T-helper 17 cell (primary cell): ENCODE data around the gene WNK4. TPM values are rescaled to one million over a fixed set of nuclear protein-coding genes. Genes with fewer than 3 reads are reported as not detected.

ENCODE experiments used
- ATAC-seq: fragments of 150-1000 bp; cut with Tn5 transposase; 2 replicates; pipeline ENCODE4 v1.10.0; 2021; ENCODE audit warnings: mild to moderate bottlenecking, moderate library complexity
- DNase-seq, 3 donors: peaks; one replicate each; pipeline versions ENCODE4 v3.0.0 to v3.0.0-alpha.2; 2020 to 2021
- H3K9me3 ChIP-seq: one replicate; pipeline ENCODE4 v1.7.0; 2013; ENCODE audit warnings: low read length, mild to moderate bottlenecking; ENCODE audit not compliant: control insufficient read depth, poor library complexity, severe bottlenecking
- H3K27ac Mint-ChIP-seq: one replicate; pipeline ENCODE4 v1.8.0; 2022; ENCODE audit warnings: mild to moderate bottlenecking, moderate library complexity, mixed read lengths
- H3K27me3 Mint-ChIP-seq: one replicate; pipeline ENCODE4 v1.8.0; 2022; ENCODE audit warnings: mixed read lengths
- H3K36me3 Mint-ChIP-seq: one replicate; pipeline ENCODE4 v1.8.0; 2022; ENCODE audit warnings: low read depth, mixed read lengths
- H3K4me1 Mint-ChIP-seq: one replicate; pipeline ENCODE4 v1.8.0; 2022; ENCODE audit warnings: mild to moderate bottlenecking, mixed read lengths
- H3K4me3 Mint-ChIP-seq: one replicate; pipeline ENCODE4 v1.8.0; 2022; ENCODE audit warnings: mild to moderate bottlenecking, moderate library complexity, mixed read lengths
- total RNA-seq, 4 donors: library from RNA in 2 of 4; stranded (reverse) in 2 of 4; gene quantifications; one replicate each; pipeline ENCODE4 v1.2.3 and lab custom pipeline; 2022 to 2026

The WNK4 gene
- total RNA-seq, 2 donors from 2014 or later: 0.31 TPM; not detected in 1

GRCh38 chr17:42844761-42845555 lies 64.5 kb downstream of the WNK4 start:
- H3K4me3 Mint-ChIP-seq: no peak overlapping the region
- H3K27ac Mint-ChIP-seq: no peak overlapping the region
- no peaks in the 10 kb centered on the region for H3K27me3 Mint-ChIP-seq
- no peak for DNase-seq
- no peak for ATAC-seq
- peaks cover 5% of the 10 kb centered on the region for H3K36me3 Mint-ChIP-seq
- H3K9me3 ChIP-seq: no peaks in the 10 kb centered on the region
- H3K4me1 Mint-ChIP-seq: peaks cover 11% of the 10 kb centered on the region

GRCh38 chr17:42845556-42845917 lies 65.1 kb downstream of the WNK4 start:
- DNase-seq (no peak), ATAC-seq (no peak)
- Mint-ChIP-seq H3K4me3 (no peak overlapping the region), H3K27me3 (no peaks in the 10 kb centered on the region), H3K4me1 (peaks cover 11% of the 10 kb centered on the region), H3K36me3 (peaks cover 5% of the 10 kb centered on the region), H3K27ac (no peak overlapping the region)
- no peaks in the 10 kb centered on the region for H3K9me3 ChIP-seq

DNA sequence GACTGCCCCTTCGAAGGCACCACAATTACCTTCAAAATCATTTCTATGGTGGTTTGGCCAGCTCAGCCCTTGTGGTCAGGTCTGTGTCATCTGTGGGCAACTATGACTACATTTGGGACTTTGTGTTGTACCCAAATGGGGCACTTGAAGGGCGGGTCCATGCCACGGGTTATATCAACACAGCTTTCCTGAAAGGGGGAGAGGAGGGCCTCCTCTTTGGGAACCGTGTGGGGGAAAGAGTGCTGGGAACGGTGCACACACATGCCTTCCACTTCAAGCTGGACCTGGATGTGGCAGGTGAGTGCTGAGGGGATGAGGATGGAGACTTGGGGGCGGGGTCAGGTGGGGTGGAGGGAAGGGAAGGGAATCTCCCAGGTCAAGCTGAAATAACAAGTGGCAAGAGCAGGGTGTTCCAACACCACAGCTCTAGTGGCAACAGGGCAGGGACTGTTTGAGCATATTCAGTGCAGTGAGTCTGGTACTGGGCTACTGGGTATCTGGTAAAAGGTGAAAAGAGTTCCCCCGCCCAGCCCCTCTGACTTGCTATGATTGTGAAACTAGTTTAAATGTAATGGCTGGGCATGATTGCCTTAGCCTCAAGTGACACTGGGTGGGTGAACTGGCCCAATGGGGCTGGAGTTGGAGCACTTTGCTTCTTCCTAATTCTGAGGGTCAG lies 65.6 kb downstream of the WNK4 start:
- H3K27me3 Mint-ChIP-seq: no peaks in the 10 kb centered on the region
- peaks cover 12% of the 10 kb centered on the region for H3K4me1 Mint-ChIP-seq
- H3K9me3 ChIP-seq: no peaks in the 10 kb centered on the region
- DNase-seq (no peak), ATAC-seq (peak; percentile 36)
- H3K36me3 Mint-ChIP-seq: peaks cover 5% of the 10 kb centered on the region
- no peak overlapping the region for H3K4me3 Mint-ChIP-seq
- H3K27ac Mint-ChIP-seq: peak overlapping the region; percentile 78

Other genes starting within 250 kb of the WNK4 start
- gene NAGLU, start 244.4 kb upstream of the WNK4 start, total RNA-seq: 10 to 100 TPM; 12.5 to 13.2 TPM
- gene HSD17B1, start 227.7 kb upstream of the WNK4 start, total RNA-seq: 1 to 10 TPM in 1 of 2 donors, under 1 TPM in 1; 0.90 to 1.2 TPM
- 10 to 100 TPM; 39.1 to 49.4 TPM for gene COASY, start 218.5 kb upstream of the WNK4 start, total RNA-seq
- gene MLX, start 213.5 kb upstream of the WNK4 start, total RNA-seq: 10 to 100 TPM; 33.1 to 36.1 TPM
- 1 to 10 TPM; 2.4 to 2.6 TPM for gene PSMC3IP, start 202.9 kb upstream of the WNK4 start, total RNA-seq
- 10 to 100 TPM; 43.5 to 57.9 TPM for gene RETREG3, start 171.2 kb upstream of the WNK4 start, total RNA-seq
- gene TUBG1, start 170.9 kb upstream of the WNK4 start, total RNA-seq: 1 to 10 TPM; 6.1 to 9.8 TPM
- 10 to 100 TPM in 1 of 2 donors, 1 to 10 TPM in 1; 8.9 to 11.3 TPM for gene TUBG2, start 121.3 kb upstream of the WNK4 start, total RNA-seq
- gene PLEKHH3, start 103.6 kb upstream of the WNK4 start, total RNA-seq: under 1 TPM; 0.78 to 0.85 TPM
- gene CCR10, start 98.8 kb upstream of the WNK4 start, total RNA-seq: 1 to 10 TPM; 1.4 to 1.6 TPM
- 1 to 10 TPM; 3.9 to 6.9 TPM for gene CNTNAP1, start 98.1 kb upstream of the WNK4 start, total RNA-seq
- 10 to 100 TPM; 72.6 to 77.0 TPM for gene EZH1, start 35.6 kb upstream of the WNK4 start, total RNA-seq
- not detected for gene RAMP2, start 19.4 kb upstream of the WNK4 start, total RNA-seq
- 10 to 100 TPM; 20.5 to 27.4 TPM for gene VPS25, start 7.2 kb upstream of the WNK4 start, total RNA-seq
- 10 to 100 TPM; 10.1 to 15.2 TPM for gene COA3, start 18.1 kb downstream of the WNK4 start, total RNA-seq
- gene CNTD1, start 18.3 kb downstream of the WNK4 start, total RNA-seq: not detected
- 100 to 1,000 TPM; 125 to 158 TPM for gene BECN1, start 43.7 kb downstream of the WNK4 start, total RNA-seq
- gene PSME3, start 52.8 kb downstream of the WNK4 start, total RNA-seq: 10 to 100 TPM; 71.5 to 78.8 TPM
- 1 to 10 TPM; 1.9 to 2.6 TPM for gene AOC2, start 64.0 kb downstream of the WNK4 start, total RNA-seq
- gene AOC3, start 70.6 kb downstream of the WNK4 start, total RNA-seq: 1 to 10 TPM; 1.0 to 1.1 TPM
- gene G6PC1, start 120.2 kb downstream of the WNK4 start, total RNA-seq: not detected
- gene AARSD1, start 183.8 kb downstream of the WNK4 start, total RNA-seq: 10 to 100 TPM; 47.6 to 59.9 TPM
- 1 to 10 TPM in 1 of 2 donors, not detected in 1; 2.3 TPM for gene PTGES3L, start 199.5 kb downstream of the WNK4 start, total RNA-seq
- gene RUNDC1, start 200.0 kb downstream of the WNK4 start, total RNA-seq: 10 to 100 TPM; 15.6 to 16.6 TPM
- gene RPL27, start 217.8 kb downstream of the WNK4 start, total RNA-seq: 1,000 to 10,000 TPM; 1,342 to 1,395 TPM
- 10 to 100 TPM; 23.1 to 23.8 TPM for gene IFI35, start 226.2 kb downstream of the WNK4 start, total RNA-seq
- 10 to 100 TPM; 26.0 to 29.3 TPM for gene VAT1, start 241.8 kb downstream of the WNK4 start, total RNA-seq
- gene RND2, start 244.6 kb downstream of the WNK4 start, total RNA-seq: 1 to 10 TPM in 1 of 2 donors, under 1 TPM in 1; 0.12 to 1.1 TPM